ENCODE measurements around the gene CEMP1.
A peak's percentile ranks its signal among the peaks of the same experiment; 100 is the strongest.
"Not testable (repeated sequence)": the region's sequence is repeated elsewhere in the genome, so short reads cannot be mapped to it uniquely, and the experiment has no call there.

The CEMP1 gene

DNA sequence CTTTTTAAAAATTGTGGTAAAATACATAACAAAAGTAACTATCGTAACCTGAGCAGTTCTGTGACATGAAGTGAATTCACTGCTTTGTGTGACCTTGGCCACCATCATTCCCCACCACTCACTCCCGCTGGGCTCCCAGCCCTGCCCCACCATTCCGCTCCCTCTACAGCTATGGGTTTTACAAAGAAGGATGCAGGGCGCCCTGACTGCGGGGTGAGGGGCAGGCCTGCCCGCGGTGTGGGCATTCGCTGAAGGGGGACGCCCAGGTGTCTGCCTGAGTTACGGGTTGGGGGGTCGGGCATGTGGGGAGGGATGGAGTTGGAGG, at the start of gene CEMP1:
Gene CEMP1, minus strand, starts transcription at position 38 of the 325 bp plus-strand sequence. CDS start 335 bp downstream, outside the sequence.
- no peak for FAIRE-seq

DNA sequence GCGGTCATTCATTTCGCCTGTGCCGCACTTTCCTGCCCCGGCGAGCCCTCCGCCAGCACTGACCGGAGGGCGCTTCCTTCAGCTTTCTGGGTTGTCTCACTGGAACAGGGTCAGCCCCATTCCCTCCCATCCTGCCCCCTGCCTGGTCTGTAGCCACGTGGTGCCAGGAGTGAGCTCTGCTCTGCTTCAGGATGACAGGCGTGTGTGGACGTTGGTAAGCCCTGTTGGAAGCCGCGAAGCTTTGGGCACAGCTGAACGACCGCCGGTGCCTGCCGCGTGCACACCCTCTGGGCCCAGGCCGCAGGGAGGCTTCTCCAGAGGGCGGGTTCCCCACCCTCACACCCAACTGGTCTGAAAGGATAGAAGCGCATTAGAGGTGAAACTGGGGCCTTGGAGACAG, 49.6 kb upstream of the CEMP1 start:
- FAIRE-seq = not testable (repeated sequence)

GRCh38 chr16:2580143-2580542, 48.9 kb upstream of the CEMP1 start:
- FAIRE-seq = not testable (repeated sequence)

DNA sequence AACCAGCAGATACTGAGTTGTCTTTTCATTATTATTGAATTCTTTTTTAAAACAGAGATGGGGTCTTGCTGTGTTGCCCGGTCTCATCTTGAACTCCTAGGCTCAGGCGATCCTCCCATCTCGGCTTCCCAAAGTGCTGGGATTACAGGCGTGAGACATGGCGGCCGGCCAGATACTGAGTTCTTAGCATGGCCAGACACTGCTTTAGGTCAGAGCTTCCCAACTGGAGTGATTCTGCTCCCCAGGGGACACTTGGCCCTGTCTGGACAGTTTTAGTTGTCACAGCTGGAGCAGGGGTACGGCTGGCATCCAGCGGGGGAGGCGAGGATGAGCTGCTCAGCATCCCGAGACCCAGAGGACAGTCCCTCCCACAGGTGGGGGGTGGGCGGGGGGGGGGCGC, 47.7 kb upstream of the CEMP1 start:
- not testable (repeated sequence) for FAIRE-seq

DNA sequence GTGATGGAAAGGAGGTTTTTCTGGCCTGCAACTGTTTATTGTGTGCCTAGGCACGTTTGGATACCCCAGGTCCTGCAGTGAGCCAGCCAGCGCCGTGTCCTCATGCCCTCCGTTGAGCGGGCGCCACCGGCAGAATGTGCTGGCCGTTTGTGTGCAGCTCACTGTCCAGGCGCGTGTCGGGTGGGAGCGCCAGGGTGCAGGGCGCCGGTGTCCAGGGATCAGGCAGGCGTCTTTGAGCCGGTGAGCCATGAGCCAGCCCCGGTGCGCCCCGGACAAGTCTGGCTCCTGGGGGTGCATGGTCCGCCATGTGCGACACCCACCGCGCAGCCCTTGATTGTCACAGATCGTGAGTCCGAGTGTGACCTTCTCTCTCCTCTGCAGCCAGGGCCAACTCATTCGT, 45.8 kb upstream of the CEMP1 start:
- not testable (repeated sequence) for FAIRE-seq

GRCh38 chr16:2575839-2576238, 44.6 kb upstream of the CEMP1 start:
- not testable (repeated sequence) for FAIRE-seq

DNA sequence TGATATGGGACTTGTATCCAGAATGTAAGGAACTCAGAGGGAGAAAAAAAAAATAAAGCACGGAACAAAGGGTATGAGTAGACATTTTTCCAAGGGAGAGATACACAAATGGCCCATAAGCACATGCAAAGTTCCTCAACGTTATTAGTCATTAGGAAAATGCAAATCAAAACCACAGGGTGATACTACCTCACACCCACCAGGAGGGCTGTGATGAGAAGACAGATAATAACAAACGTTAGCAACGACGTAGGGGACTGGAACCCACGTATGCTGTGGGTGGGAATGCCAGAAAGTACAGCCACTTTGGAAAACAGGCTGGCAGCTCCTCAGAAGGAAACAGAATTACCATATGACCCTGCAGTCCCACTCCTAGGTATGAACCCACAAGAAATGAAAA, 41.5 kb upstream of the CEMP1 start:
- FAIRE-seq = not testable (repeated sequence)

DNA sequence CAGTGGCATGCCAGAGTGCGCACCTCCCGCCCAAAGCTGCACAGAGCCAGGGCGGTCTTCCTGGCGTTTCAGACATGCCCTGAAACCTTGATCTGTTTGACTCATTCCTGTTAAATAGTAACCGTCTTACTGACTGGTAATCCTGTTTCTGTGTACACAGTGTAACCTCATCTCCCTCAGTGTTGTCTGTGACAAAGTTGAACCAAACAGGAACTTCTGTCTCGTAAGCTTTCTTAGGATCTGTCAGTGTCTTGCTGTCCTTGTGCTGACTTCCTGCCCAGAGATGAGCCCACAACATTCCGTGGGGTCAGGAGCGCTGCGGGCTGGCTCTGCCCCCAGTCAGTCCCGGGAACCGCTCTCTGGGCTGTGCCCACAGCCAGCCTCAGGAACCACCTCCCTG, 37.4 kb upstream of the CEMP1 start:
- FAIRE-seq = not testable (repeated sequence)

- not testable (repeated sequence) for FAIRE-seq
Measured at GRCh38 chr16:2567506-2567905, 36.3 kb upstream of the CEMP1 start.

- peak; percentile 53 for FAIRE-seq
Measured at GRCh38 chr16:2560798-2561133, 29.6 kb upstream of the CEMP1 start.

GRCh38 chr16:2560131-2560797, 29.1 kb upstream of the CEMP1 start:
- not testable (repeated sequence) for FAIRE-seq

- not testable (repeated sequence) for FAIRE-seq
Measured at GRCh38 chr16:2557150-2557549, 25.9 kb upstream of the CEMP1 start.

- FAIRE-seq = not testable (repeated sequence)
Measured at GRCh38 chr16:2554709-2555425, 23.7 kb upstream of the CEMP1 start.

DNA sequence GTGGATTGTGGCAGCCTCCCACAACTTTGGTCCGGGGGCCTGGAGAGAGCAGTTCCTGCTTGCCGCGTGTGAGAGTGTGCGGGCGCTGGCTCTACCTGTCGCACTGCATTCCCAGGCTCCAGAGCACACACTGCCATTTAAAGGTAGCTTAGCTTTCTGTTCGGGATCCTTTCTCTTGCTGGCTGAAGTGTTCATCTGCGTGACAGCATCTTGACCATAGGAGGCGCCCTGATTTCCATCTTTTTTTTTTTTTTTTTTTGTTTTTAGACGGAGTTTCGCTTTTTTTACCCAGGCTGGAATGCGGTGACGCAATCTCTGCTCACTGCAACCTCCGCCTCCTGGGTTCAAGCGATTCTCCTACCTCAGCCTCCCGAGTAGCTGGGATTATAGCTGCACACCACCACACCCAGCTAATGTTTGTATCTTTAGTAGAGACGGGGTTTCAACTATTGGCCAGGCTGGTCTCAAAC, 20.2 kb upstream of the CEMP1 start:
- FAIRE-seq = not testable (repeated sequence)

- FAIRE-seq = not testable (repeated sequence)
Measured at GRCh38 chr16:2550283-2550878, 19.2 kb upstream of the CEMP1 start.

GRCh38 chr16:2543771-2544170, 12.6 kb upstream of the CEMP1 start:
- FAIRE-seq = not testable (repeated sequence)

DNA sequence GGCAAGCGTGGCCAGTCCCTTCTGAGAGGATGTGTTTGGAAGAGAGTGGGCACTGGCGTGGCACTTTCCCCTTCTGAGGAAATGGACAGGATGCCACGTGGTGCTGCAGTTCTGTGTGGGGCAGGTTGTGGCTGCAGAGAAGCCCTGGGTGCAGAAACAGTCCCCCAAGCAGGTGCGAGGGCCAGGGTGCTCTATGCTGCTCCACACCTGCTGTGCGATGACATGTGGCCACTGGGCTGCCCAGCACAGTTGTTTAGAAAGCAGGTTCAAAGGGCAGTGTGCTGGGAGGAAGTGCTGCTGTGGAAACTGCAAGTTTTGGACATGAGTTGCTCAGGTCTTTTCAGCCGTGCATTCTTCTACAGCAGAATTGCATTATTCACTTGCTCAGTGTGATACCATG, 10.2 kb upstream of the CEMP1 start:
- not testable (repeated sequence) for FAIRE-seq

GRCh38 chr16:2540912-2541311, 9.7 kb upstream of the CEMP1 start:
- not testable (repeated sequence) for FAIRE-seq

- not testable (repeated sequence) for FAIRE-seq
Measured at GRCh38 chr16:2539845-2540458, 8.7 kb upstream of the CEMP1 start.

- not testable (repeated sequence) for FAIRE-seq
Measured at GRCh38 chr16:2539192-2539844, 8.1 kb upstream of the CEMP1 start.

- FAIRE-seq = no peak
Measured at GRCh38 chr16:2537451-2538379, 6.5 kb upstream of the CEMP1 start, which contains the start of gene PDPK1. Gene PDPK1 (plus strand): TSS chr16:2538021. CDS start chr16:2538113, 92 bp downstream.

- no peak for FAIRE-seq
Measured at GRCh38 chr16:2535625-2536013, 4.4 kb upstream of the CEMP1 start.

All from G401.6 (cell line).